Measurements from ENCODE around the gene CCR8. TPM values are rescaled to one million over a fixed set of nuclear protein-coding genes. Genes with fewer than 3 reads are reported as not detected.

The CCR8 gene
- total RNA-seq, 1 experiment from 2014 or later, result not detected

DNA sequence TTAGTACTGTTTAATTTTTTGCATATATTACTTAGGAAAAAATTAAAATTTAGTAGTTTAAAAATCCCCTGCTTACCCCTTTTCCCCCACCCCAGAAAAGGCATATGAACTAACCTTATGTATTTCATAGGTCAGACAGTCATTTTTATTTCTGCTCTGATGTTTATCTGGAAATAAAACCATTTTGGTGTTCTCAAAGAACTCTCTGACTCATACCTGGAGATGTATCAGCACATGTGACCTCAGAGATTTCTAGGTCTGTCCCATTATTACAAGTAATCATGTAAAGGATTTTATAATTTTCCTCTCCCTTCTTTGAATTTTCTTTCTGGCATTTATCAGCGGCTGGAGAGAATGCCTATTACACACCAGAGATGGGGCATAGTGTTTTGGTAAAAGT lies 14.1 kb upstream of the CCR8 start:
- TF ChIP-seq SIN3A (IDR thresholded peaks at IDR 0.05; ENCODE audit: low read depth) (no peak), ELF1 (IDR thresholded peaks at IDR 0.05; ENCODE audit: borderline replicate concordance, low read depth) (no peak), YY1 (IDR thresholded peaks at IDR 0.05; ENCODE audit: extremely low read depth, insufficient replicate concordance, low read depth, low read length) (no peak), SRF (IDR thresholded peaks at IDR 0.05; ENCODE audit: low read depth) (no peak), POLR2A (IDR thresholded peaks at IDR 0.05; ENCODE audit: borderline replicate concordance, extremely low read depth, insufficient read depth, insufficient read length) (no peak), CBX3 (IDR thresholded peaks at IDR 0.05; ENCODE audit: low read depth) (no peak), MAX (IDR thresholded peaks at IDR 0.05) (no peak), TCF7L2 (IDR thresholded peaks at IDR 0.05; ENCODE audit: borderline replicate concordance, extremely low read depth, insufficient read depth, insufficient read length) (no peak), EGR1 (IDR thresholded peaks at IDR 0.05; ENCODE audit: low read depth) (no peak), RAD21 (IDR thresholded peaks at IDR 0.05; ENCODE audit: low read depth) (no peak), JUND (IDR thresholded peaks at IDR 0.05) (no peak), EZH2phosphoT487 (IDR thresholded peaks at IDR 0.05; ENCODE audit: borderline replicate concordance) (no peak), ZFX (IDR thresholded peaks at IDR 0.05) (no peak), CEBPB (IDR thresholded peaks at IDR 0.05; ENCODE audit: low read depth) (no peak), ATF3 (IDR thresholded peaks at IDR 0.05) (no peak), ZBTB33 (IDR thresholded peaks at IDR 0.05; ENCODE audit: extremely low read depth, insufficient replicate concordance, low read length) (no peak), REST (IDR thresholded peaks at IDR 0.05; ENCODE audit: low read depth) (no peak)
- TF ChIP-seq, protein P1, sequence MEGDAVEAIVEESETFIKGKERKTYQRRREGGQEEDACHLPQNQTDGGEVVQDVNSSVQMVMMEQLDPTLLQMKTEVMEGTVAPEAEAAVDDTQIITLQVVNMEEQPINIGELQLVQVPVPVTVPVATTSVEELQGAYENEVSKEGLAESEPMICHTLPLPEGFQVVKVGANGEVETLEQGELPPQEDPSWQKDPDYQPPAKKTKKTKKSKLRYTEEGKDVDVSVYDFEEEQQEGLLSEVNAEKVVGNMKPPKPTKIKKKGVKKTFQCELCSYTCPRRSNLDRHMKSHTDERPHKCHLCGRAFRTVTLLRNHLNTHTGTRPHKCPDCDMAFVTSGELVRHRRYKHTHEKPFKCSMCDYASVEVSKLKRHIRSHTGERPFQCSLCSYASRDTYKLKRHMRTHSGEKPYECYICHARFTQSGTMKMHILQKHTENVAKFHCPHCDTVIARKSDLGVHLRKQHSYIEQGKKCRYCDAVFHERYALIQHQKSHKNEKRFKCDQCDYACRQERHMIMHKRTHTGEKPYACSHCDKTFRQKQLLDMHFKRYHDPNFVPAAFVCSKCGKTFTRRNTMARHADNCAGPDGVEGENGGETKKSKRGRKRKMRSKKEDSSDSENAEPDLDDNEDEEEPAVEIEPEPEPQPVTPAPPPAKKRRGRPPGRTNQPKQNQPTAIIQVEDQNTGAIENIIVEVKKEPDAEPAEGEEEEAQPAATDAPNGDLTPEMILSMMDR (IDR thresholded peaks at IDR 0.05 in 2 of 3, conservative IDR thresholded peaks at IDR 0.05 in 1 of 3; ENCODE audit: borderline replicate concordance in 1 of 3, insufficient read depth in 1 of 3, low read depth in 2 of 3, low read length in 2 of 3), result no peak
- no peak for ATAC-seq
- intact Hi-C loops (cut with micrococcal nuclease), result no loop called here
- H3K9ac ChIP-seq (ENCODE audit: low read length), result no peak overlapping the region
- H3K9me3 ChIP-seq (ENCODE audit: control insufficient read depth in 1 of 2, insufficient read depth in 1 of 2, low read depth in 1 of 2, low read length in 2 of 2), result no peaks in the 10 kb centered on the region; a peak in 1 of 4 replicates
- no peak overlapping the region for H3K4me2 ChIP-seq (ENCODE audit: low read length)
- no TSS peak for BruUV-seq (replicated peaks)
- no peak for DNase-seq (ENCODE audit: low read depth, low spot score)
- CTCF ChIA-PET, result no interaction called here
- no peaks in the 10 kb centered on the region for H3K27me3 ChIP-seq (ENCODE audit: insufficient read depth, low read length)
- H3K9me2 ChIP-seq (ENCODE audit: insufficient read depth), result no peaks in the 10 kb centered on the region
- no peaks in the 10 kb centered on the region for H3K36me3 ChIP-seq (ENCODE audit: control insufficient read depth in 1 of 2, insufficient read depth in 2 of 2, low read length in 2 of 2)
- H2AFZ ChIP-seq (ENCODE audit: low read depth, low read length, poor library complexity, severe bottlenecking), result no peak overlapping the region
- POLR2A ChIA-PET, result no interaction called here
- H3K27ac ChIP-seq (ENCODE audit: low read depth, low read length), result no peak overlapping the region
- H3K4me3 ChIP-seq (replicated peaks in 1 of 2; ENCODE audit: low read depth in 1 of 2, low read length in 2 of 2), result no peak overlapping the region
- RAD21 ChIA-PET (ENCODE audit: low non-redundant PET in 1 of 2, low total read pairs in 2 of 2, uncharacterized antibody in 2 of 2, unreplicated experiment in 2 of 2), result no interaction called here
- no peaks in the 10 kb centered on the region for H3K4me1 ChIP-seq (ENCODE audit: control insufficient read depth in 1 of 2, insufficient read depth in 2 of 2, low read length in 2 of 2)
- H4K20me1 ChIP-seq (ENCODE audit: insufficient read depth), result no peaks in the 10 kb centered on the region
- H3K79me2 ChIP-seq (ENCODE audit: insufficient read depth, low read length), result no peaks in the 10 kb centered on the region
